Stimulated activated CD8-positive, alpha-beta memory T cell treated with anti-CD3 and anti-CD28 coated beads, Interleukin-12 subunit alpha, Interleukin-12 subunit beta, amount 100 ng/mL, for 4 hours (primary cell): ENCODE measurements around the gene PARD3.
"Not testable (repeated sequence)": the region's sequence is repeated elsewhere in the genome, so short reads cannot be mapped to it uniquely, and the experiment has no call there.

ENCODE experiments used
- DNase-seq: peaks from one replicate; pipeline ENCODE4 v3.0.0-alpha.2; 2020; ENCODE audit warnings: low read depth

Gene PARD3

GRCh38 chr10:34766811-34767494, 48.1 kb downstream of the PARD3 start:
- DNase-seq = no peak

- DNase-seq = no peak
These were observed 48.9 kb downstream of the PARD3 start for GRCh38 chr10:34766266-34766600.

- no peak for DNase-seq
These were observed 50.6 kb downstream of the PARD3 start for GRCh38 chr10:34764472-34764946.

GRCh38 chr10:34762603-34763299, 52.3 kb downstream of the PARD3 start:
- DNase-seq = no peak

- no peak for DNase-seq
These were observed 52.9 kb downstream of the PARD3 start for GRCh38 chr10:34762156-34762555.

- DNase-seq = no peak
These were observed 53.6 kb downstream of the PARD3 start for GRCh38 chr10:34761453-34761852.

- no peak for DNase-seq
These were observed 54.5 kb downstream of the PARD3 start for GRCh38 chr10:34760606-34761005.

GRCh38 chr10:34759837-34760215, 55.3 kb downstream of the PARD3 start:
- DNase-seq = no peak

GRCh38 chr10:34759161-34759836, 55.8 kb downstream of the PARD3 start:
- no peak for DNase-seq

GRCh38 chr10:34758447-34758996, 56.6 kb downstream of the PARD3 start:
- no peak for DNase-seq

- no peak for DNase-seq
These were observed 57.2 kb downstream of the PARD3 start for GRCh38 chr10:34757933-34758332.

- not testable (repeated sequence) for DNase-seq
These were observed 57.9 kb downstream of the PARD3 start for GRCh38 chr10:34757181-34757580.

GRCh38 chr10:34756584-34756983, 58.5 kb downstream of the PARD3 start:
- DNase-seq = no peak

- DNase-seq = no peak
These were observed 61.9 kb downstream of the PARD3 start for GRCh38 chr10:34753014-34753757.

- no peak for DNase-seq
These were observed 63.8 kb downstream of the PARD3 start for GRCh38 chr10:34751272-34751671.

GRCh38 chr10:34750795-34751194, 64.3 kb downstream of the PARD3 start:
- DNase-seq = not testable (repeated sequence)

GRCh38 chr10:34748767-34749166, 66.3 kb downstream of the PARD3 start:
- no peak for DNase-seq

GRCh38 chr10:34748357-34748756, 66.7 kb downstream of the PARD3 start:
- DNase-seq = no peak

GRCh38 chr10:34746094-34746493, 69.0 kb downstream of the PARD3 start:
- no peak for DNase-seq

- DNase-seq = no peak
These were observed 69.9 kb downstream of the PARD3 start for GRCh38 chr10:34745244-34745643.

GRCh38 chr10:34744590-34744989, 70.5 kb downstream of the PARD3 start:
- no peak for DNase-seq

GRCh38 chr10:34743814-34744213, 71.3 kb downstream of the PARD3 start:
- no peak for DNase-seq
